Measurements from ENCODE around the gene OAT.

Gene OAT

GRCh38 chr10:124418726-124419501 is at the start of gene OAT:
TSS of gene OAT (minus strand) at chr10:124418923. CDS start at chr10:124412171, 6,752 bp downstream.
- DNase-seq, result peak; percentile 97

GRCh38 chr10:124467165-124467564 is 48.4 kb upstream of the OAT start:
- DNase-seq, result no peak

- DNase-seq, result no peak
Measured at GRCh38 chr10:124465777-124466488, 47.2 kb upstream of the OAT start.

- DNase-seq, result no peak
Measured at GRCh38 chr10:124465003-124465776, 46.5 kb upstream of the OAT start.

GRCh38 chr10:124464028-124464965 is 45.6 kb upstream of the OAT start:
- no peak for DNase-seq

- DNase-seq, result no peak
Measured at GRCh38 chr10:124462348-124462695, 43.6 kb upstream of the OAT start.

GRCh38 chr10:124461642-124462347 is 43.1 kb upstream of the OAT start, which contains the start of gene LHPP:
TSS of gene LHPP (plus strand) at chr10:124461823. CDS start at chr10:124461863, 40 bp downstream.
- peak; percentile 89 for DNase-seq

GRCh38 chr10:124460144-124460543 is 41.4 kb upstream of the OAT start:
- DNase-seq, result no peak

- no peak for DNase-seq
Measured at GRCh38 chr10:124459395-124459794, 40.7 kb upstream of the OAT start.

GRCh38 chr10:124458889-124459288 is 40.2 kb upstream of the OAT start:
- DNase-seq, result no peak

GRCh38 chr10:124458473-124458872 is 39.8 kb upstream of the OAT start:
- DNase-seq, result no peak

- no peak for DNase-seq
Measured at GRCh38 chr10:124455441-124455840, 36.7 kb upstream of the OAT start.

- no peak for DNase-seq
Measured at GRCh38 chr10:124453960-124454610, 35.4 kb upstream of the OAT start.

GRCh38 chr10:124451276-124451675 is 32.6 kb upstream of the OAT start:
- DNase-seq, result no peak

- no peak for DNase-seq
Measured at GRCh38 chr10:124450783-124451057, 32.0 kb upstream of the OAT start.

- DNase-seq, result no peak
Measured at GRCh38 chr10:124450012-124450782, 31.5 kb upstream of the OAT start, which contains the start of gene NKX1-2. TSS of gene NKX1-2 (minus strand) at chr10:124450035. CDS start at chr10:124449943, 92 bp downstream.

GRCh38 chr10:124449170-124450011 is 30.7 kb upstream of the OAT start:
- no peak for DNase-seq

GRCh38 chr10:124448696-124449169 is 30.0 kb upstream of the OAT start:
- DNase-seq, result no peak

GRCh38 chr10:124447751-124448466 is 29.2 kb upstream of the OAT start:
- DNase-seq, result no peak

All from CD4-positive, alpha-beta T cell treated with Interleukin-10 for 1 hour (primary cell).